Activated CD8-positive, alpha-beta memory T cell treated with anti-CD3 and anti-CD28 coated beads for 24 hours (primary cell): Measurements from ENCODE around the gene NCKAP5.

ENCODE experiments used
- DNase-seq: peaks from one replicate; pipeline ENCODE4 v3.0.0-alpha.2; 2020

The NCKAP5 gene

GRCh38 chr2:133175926-133176325 is 392.3 kb downstream of the NCKAP5 start:
- DNase-seq = no peak

GRCh38 chr2:133173224-133173623 is 395.0 kb downstream of the NCKAP5 start:
- no peak for DNase-seq

GRCh38 chr2:133171393-133172004 is 396.8 kb downstream of the NCKAP5 start:
- no peak for DNase-seq

- DNase-seq = no peak
Observed at GRCh38 chr2:133169274-133169912, 398.9 kb downstream of the NCKAP5 start.

- no peak for DNase-seq
Observed at GRCh38 chr2:133167990-133168389, 400.3 kb downstream of the NCKAP5 start.

- DNase-seq = no peak
Observed at GRCh38 chr2:133167223-133167622, 401.0 kb downstream of the NCKAP5 start.

- DNase-seq = no peak
Observed at GRCh38 chr2:133166031-133166430, 402.2 kb downstream of the NCKAP5 start.

- DNase-seq = no peak
Observed at GRCh38 chr2:133163111-133163510, 405.2 kb downstream of the NCKAP5 start.

- no peak for DNase-seq
Observed at GRCh38 chr2:133158442-133158841, 409.8 kb downstream of the NCKAP5 start.

- no peak for DNase-seq
Observed at GRCh38 chr2:133158024-133158423, 410.2 kb downstream of the NCKAP5 start.

- DNase-seq = no peak
Observed at GRCh38 chr2:133157141-133157540, 411.1 kb downstream of the NCKAP5 start.

GRCh38 chr2:133152801-133153200 is 415.5 kb downstream of the NCKAP5 start:
- DNase-seq = no peak

- DNase-seq = no peak
Observed at GRCh38 chr2:133148187-133148586, 420.1 kb downstream of the NCKAP5 start.

- DNase-seq = no peak
Observed at GRCh38 chr2:133146893-133147292, 421.4 kb downstream of the NCKAP5 start.

GRCh38 chr2:133143645-133144044 is 424.6 kb downstream of the NCKAP5 start:
- DNase-seq = no peak

- no peak for DNase-seq
Observed at GRCh38 chr2:133142087-133142486, 426.2 kb downstream of the NCKAP5 start.

- DNase-seq = no peak
Observed at GRCh38 chr2:133140620-133141019, 427.6 kb downstream of the NCKAP5 start.

GRCh38 chr2:133139847-133140533 is 428.3 kb downstream of the NCKAP5 start:
- no peak for DNase-seq

- no peak for DNase-seq
Observed at GRCh38 chr2:133138693-133139092, 429.6 kb downstream of the NCKAP5 start.

- DNase-seq = no peak
Observed at GRCh38 chr2:133135035-133135654, 433.1 kb downstream of the NCKAP5 start.

- DNase-seq = no peak
Observed at GRCh38 chr2:133130548-133131246, 437.6 kb downstream of the NCKAP5 start.

GRCh38 chr2:133124446-133124845 is 443.8 kb downstream of the NCKAP5 start:
- no peak for DNase-seq

- DNase-seq = no peak
Observed at GRCh38 chr2:133123904-133124303, 444.4 kb downstream of the NCKAP5 start.
